ENCODE data around the gene FCER1G.

FCER1G gene

DNA sequence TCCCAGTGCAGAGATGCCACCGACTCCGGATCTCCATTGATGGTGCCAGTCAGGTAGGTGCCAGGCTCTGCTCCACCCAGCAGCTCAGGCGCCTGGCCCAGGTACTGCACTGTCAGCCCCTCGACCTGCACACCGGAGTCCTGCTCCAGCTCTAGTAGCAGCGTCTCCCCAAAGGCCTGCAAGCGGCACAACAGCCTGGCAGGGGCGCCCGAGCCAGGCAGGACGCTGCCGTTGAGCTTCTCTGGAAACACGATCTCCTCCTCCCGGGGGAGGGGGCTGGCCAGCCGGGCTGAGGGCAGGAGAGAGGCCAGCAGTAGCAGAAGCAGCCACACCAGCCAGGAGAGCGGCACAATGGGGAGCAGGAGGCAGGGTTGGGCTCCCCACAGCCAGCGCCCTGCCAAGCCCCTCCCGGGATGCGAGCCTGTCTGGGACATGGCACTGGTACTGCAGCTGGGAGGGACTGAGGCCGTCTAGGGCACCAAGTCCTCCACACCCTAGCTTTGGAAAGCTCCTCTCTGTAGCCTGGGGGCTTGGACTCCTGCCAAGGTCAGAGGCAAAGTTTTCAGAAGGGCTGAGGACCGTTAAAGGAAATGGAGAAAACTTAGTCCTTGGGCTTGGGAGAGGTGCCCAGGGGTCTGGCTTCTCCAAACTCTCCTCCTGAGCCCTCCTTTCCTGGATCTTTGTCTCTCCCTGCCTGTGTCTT lies 16.8 kb upstream of the FCER1G start:
- TF ChIP-seq, protein P1, sequence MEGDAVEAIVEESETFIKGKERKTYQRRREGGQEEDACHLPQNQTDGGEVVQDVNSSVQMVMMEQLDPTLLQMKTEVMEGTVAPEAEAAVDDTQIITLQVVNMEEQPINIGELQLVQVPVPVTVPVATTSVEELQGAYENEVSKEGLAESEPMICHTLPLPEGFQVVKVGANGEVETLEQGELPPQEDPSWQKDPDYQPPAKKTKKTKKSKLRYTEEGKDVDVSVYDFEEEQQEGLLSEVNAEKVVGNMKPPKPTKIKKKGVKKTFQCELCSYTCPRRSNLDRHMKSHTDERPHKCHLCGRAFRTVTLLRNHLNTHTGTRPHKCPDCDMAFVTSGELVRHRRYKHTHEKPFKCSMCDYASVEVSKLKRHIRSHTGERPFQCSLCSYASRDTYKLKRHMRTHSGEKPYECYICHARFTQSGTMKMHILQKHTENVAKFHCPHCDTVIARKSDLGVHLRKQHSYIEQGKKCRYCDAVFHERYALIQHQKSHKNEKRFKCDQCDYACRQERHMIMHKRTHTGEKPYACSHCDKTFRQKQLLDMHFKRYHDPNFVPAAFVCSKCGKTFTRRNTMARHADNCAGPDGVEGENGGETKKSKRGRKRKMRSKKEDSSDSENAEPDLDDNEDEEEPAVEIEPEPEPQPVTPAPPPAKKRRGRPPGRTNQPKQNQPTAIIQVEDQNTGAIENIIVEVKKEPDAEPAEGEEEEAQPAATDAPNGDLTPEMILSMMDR (IDR thresholded peaks at IDR 0.05; ENCODE audit: low read length, missing control alignments), result no peak
- peak; percentile 49 for DNase-seq (ENCODE audit: low read depth)
- peak overlapping the region; percentile 65 for H3K4me3 ChIP-seq (replicated peaks; ENCODE audit: low read depth, low read length)

DNA sequence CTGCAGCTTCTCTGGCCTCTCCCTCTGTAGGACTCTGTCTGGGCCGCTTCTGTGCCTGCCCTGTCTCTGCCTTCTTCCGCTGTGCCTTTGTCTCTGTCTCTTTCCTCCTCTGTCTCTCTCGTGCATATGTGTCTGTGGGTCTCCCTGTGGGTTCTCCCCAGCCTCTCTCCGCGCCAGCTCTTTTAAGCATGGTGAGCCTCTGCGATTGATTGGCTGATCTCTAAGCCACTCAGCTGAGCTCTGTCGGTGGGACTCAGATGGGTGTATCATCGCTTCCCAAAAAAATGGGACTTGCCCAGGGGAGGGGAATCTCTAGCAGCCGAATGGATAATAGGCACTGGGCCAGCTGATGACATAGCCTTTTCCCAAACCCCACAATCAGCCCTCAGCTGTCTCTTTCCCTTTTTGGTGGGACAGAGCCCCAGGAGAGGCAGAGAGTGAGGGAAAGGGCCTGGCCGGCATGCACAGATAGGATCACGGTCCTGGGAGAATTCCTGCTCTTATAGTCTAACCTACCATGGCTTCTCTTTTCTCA lies 16.1 kb upstream of the FCER1G start, which contains the start of gene ADAMTS4:
TSS of gene ADAMTS4 (minus strand) at position 158 of the 535 bp plus-strand sequence. CDS start 427 bp downstream, outside the sequence.
- DNase-seq (ENCODE audit: low read depth), result peak; percentile 94
- TF ChIP-seq, protein P1 (IDR thresholded peaks at IDR 0.05; ENCODE audit: low read length, missing control alignments), result no peak
- H3K4me3 ChIP-seq (replicated peaks; ENCODE audit: low read depth, low read length), result peak within 1 kb of the TSS; percentile 65

DNA sequence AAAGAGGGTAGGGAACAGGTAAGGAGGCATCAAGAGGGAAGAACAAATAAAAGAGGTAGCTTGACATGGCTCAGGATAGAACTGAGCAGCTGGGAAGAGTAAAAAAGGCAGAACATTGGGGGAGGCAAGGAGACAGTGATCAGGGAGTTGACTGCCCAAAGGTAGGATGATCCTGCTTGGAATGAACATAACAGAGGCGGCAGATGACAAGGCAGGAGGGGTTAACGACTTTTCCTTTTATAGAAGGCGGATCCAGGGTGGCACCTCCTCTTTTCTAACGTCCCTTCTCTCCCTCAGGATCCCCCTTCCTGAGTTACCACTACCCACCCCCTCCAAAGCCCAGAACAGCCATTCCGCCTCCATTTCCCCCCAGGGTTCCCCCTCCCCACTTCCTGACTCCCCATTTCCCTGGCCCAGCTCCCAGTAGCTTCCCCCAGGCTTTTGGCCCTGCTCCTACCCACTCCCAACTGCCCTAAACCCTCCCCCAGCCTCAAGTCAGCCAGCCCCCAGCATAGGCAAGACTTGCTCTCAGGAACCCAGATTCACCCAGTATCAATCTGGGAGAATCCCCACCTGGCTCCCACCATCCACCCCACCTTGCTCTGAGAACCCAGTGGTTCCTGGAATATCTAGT lies 15.5 kb upstream of the FCER1G start:
- peak overlapping the region; percentile 65 for H3K4me3 ChIP-seq (replicated peaks; ENCODE audit: low read depth, low read length)
- TF ChIP-seq, protein P1 (IDR thresholded peaks at IDR 0.05; ENCODE audit: low read length, missing control alignments), result no peak
- DNase-seq (ENCODE audit: low read depth), result peak; percentile 50

DNA sequence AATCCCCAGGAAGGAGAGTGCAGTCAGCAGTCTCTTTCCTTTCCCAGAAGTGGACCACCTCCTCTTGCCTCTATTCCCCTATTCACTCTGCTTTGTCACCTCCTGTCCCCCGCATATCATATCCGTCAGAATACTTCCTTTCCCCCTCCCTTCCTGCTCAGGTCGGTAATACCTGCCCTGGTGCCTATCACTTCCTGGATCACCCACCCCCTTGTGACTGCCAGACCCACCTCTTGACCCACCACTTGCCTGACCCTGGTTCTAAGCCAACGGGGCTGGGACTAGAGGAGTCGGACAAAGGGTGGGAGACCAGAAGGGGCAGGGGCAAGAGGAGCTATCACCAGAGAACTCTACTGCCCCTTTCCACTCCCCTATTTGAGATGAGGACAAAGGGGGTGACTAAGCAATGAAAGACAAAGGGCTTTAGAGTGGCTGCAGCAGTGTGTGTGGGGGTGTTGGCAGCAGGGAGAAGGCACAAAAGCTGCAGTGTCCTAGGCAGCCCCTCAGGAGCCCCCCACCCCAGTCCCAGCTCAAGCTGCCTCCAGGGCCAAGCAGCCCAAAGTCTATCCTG lies 14.6 kb upstream of the FCER1G start:
- peak; percentile 40 for DNase-seq (ENCODE audit: low read depth)
- TF ChIP-seq, protein P1 (IDR thresholded peaks at IDR 0.05; ENCODE audit: low read length, missing control alignments), result no peak
- no peak overlapping the region for H3K4me3 ChIP-seq (replicated peaks; ENCODE audit: low read depth, low read length)

DNA sequence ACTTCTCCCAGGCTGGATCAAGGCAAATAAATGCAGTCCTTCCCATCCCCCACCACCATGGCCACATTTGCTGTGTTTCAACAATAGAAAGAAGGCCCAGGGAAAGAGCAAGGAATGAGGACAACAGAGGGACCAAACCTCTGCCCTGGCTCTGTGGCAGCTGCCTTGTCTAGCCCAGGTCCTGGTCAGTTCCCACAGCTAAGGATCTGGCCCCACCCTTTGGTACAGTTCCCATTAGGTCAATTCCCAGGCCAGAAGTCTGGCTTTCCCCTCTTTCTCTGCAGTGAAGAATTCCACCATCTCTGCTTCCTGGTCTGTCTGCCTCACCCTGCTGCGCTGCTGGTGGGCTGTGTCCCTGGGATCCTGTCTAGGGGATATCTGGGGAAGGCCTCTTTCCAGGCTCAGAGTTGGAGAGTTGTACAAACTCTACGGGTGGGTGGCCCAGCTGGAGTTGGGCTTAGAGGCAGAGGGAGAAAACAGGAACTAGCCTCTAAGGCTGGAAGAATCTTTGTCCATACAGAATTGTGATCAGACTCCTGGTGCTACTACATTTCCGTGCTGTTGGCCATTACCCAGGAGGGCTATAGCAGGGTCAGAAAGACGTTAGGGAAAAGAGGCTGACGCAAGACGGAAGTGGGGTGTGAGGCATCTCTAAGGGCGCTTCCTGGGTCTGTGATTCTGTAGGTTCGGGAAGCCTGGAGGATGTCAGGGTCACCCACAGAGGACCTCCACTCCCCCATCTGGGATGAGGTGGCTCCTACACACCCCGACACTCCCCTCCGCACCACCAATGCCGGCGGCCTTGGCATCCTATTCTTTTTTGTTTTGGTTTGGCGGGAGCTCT lies 13.9 kb upstream of the FCER1G start:
- TF ChIP-seq, protein P1 (IDR thresholded peaks at IDR 0.05; ENCODE audit: low read length, missing control alignments), result no peak
- DNase-seq (ENCODE audit: low read depth), result peak; percentile 97
- H3K4me3 ChIP-seq (replicated peaks; ENCODE audit: low read depth, low read length), result peak overlapping the region; percentile 81

Measured in fibroblast of pulmonary artery (primary cell).